Mesendoderm (in vitro differentiated cells): Measurements from ENCODE around the gene ICE1.
"Not testable (repeated sequence)": the region's sequence is repeated elsewhere in the genome, so short reads cannot be mapped to it uniquely, and the experiment has no call there.

Experiments
- DNase-seq: peaks from one replicate; pipeline ENCODE4 v3.0.0; 2013
- H2AK5ac ChIP-seq: 2 replicates; pipeline ENCODE4 v1.6.1; 2013; ENCODE audit warnings: low read length, inconsistent platforms
- H2BK120ac ChIP-seq: 2 replicates; pipeline ENCODE4 v1.6.1; 2013; ENCODE audit warnings: low read depth, mild to moderate bottlenecking, low read length, moderate library complexity, mixed read lengths
- H2BK15ac ChIP-seq: replicated peaks from 2 replicates; pipeline ENCODE4 v1.6.1; 2013; ENCODE audit warnings: low read depth, mild to moderate bottlenecking, moderate library complexity
- H2BK5ac ChIP-seq: 2 replicates; pipeline ENCODE4 v1.6.1; 2013; ENCODE audit warnings: low read length, inconsistent platforms
- H3K18ac ChIP-seq: 2 replicates; pipeline ENCODE4 v1.6.1; 2013; ENCODE audit warnings: mild to moderate bottlenecking, low read length, mixed read lengths
- H3K23ac ChIP-seq: one replicate; pipeline ENCODE4 v1.6.1; 2013; ENCODE audit warnings: low read length
- H3K27ac ChIP-seq: 2 replicates; pipeline ENCODE4 v1.5.1; 2013; ENCODE audit warnings: low read depth, mild to moderate bottlenecking, inconsistent platforms, low read length, moderate library complexity
- H3K27me3 ChIP-seq: 2 replicates; pipeline ENCODE4 v1.6.1; 2013; ENCODE audit warnings: low read length, control low read depth, mild to moderate bottlenecking, inconsistent platforms; ENCODE audit not compliant: insufficient read depth, poor library complexity
- H3K36me3 ChIP-seq: 2 replicates; pipeline ENCODE4 v1.6.1; 2013; ENCODE audit warnings: low read length, inconsistent platforms; ENCODE audit not compliant: control insufficient read depth, insufficient read depth
- H3K4ac ChIP-seq: one replicate; pipeline ENCODE4 v1.6.1; 2013; ENCODE audit warnings: low read depth, mild to moderate bottlenecking, low read length, moderate library complexity
- H3K4me1 ChIP-seq: 2 replicates; pipeline ENCODE4 v1.6.1; 2013; ENCODE audit warnings: low read depth, low read length, inconsistent platforms; ENCODE audit not compliant: control insufficient read depth
- H3K4me2 ChIP-seq: 2 replicates; pipeline ENCODE4 v1.6.1; 2013; ENCODE audit warnings: low read length
- H3K4me3 ChIP-seq: 2 replicates; pipeline ENCODE4 v1.5.1; 2013; ENCODE audit warnings: mild to moderate bottlenecking, low read length
- H3K56ac ChIP-seq: one replicate; pipeline ENCODE4 v1.6.1; 2013; ENCODE audit warnings: low read length
- H3K79me1 ChIP-seq: 2 replicates; pipeline ENCODE4 v1.6.1; 2013; ENCODE audit warnings: low read length, inconsistent platforms
- H3K79me2 ChIP-seq: 2 replicates; pipeline ENCODE4 v1.6.1; 2013; ENCODE audit warnings: mild to moderate bottlenecking, low read length; ENCODE audit not compliant: control insufficient read depth, insufficient read depth
- H3K9ac ChIP-seq: 2 replicates; pipeline ENCODE4 v1.6.1; 2013; ENCODE audit warnings: low read length, inconsistent platforms
- H4K5ac ChIP-seq: one replicate; pipeline ENCODE4 v1.6.1; 2013; ENCODE audit warnings: low read length
- H4K8ac ChIP-seq: one replicate; pipeline ENCODE4 v1.6.1; 2013; ENCODE audit warnings: low read depth, mild to moderate bottlenecking, control low read depth, low read length, moderate library complexity
- WGBS: extraction: QIAGEN DNeasy Blood & Tissue Kit; methylation state at CpG from one replicate; pipeline ENCODE4 v1.1.7; 2013; ENCODE audit warnings: low lambda C conversion rate, missing lambda C conversion rate; ENCODE audit not compliant: insufficient coverage; ENCODE audit errors: extremely low coverage; 5-methylcytosine and 5-hydroxymethylcytosine counted together

The ICE1 gene

GRCh38 chr5:5385331-5385662 lies 37.2 kb upstream of the ICE1 start:
- Histone ChIP-seq H3K4me3 (no peak overlapping the region), H3K18ac (no peak overlapping the region), H2BK5ac (no peak overlapping the region), H4K5ac (no peak overlapping the region), H3K79me1 (no peaks in the 10 kb centered on the region), H3K9ac (no peak overlapping the region), H2BK120ac (no peak overlapping the region), H3K36me3 (no peaks in the 10 kb centered on the region), H2AK5ac (no peak overlapping the region), H3K27ac (no peak overlapping the region), H3K27me3 (no peaks in the 10 kb centered on the region), H3K4me2 (no peak overlapping the region), H2BK15ac (no peak overlapping the region), H3K4me1 (no peaks in the 10 kb centered on the region), H4K8ac (no peak overlapping the region), H3K79me2 (no peaks in the 10 kb centered on the region), H3K56ac (no peak overlapping the region), H3K23ac (no peak overlapping the region), H3K4ac (no peak overlapping the region)
- no peak for DNase-seq
- WGBS, result no CpG with 5 or more reads among the region's 8 CpGs

- H3K23ac ChIP-seq, result no peak overlapping the region
- H3K56ac ChIP-seq, result no peak overlapping the region
- H3K18ac ChIP-seq, result no peak overlapping the region
- H2BK5ac ChIP-seq, result no peak overlapping the region
- no peak overlapping the region for H2BK15ac ChIP-seq
- H4K5ac ChIP-seq, result no peak overlapping the region
- no peaks in the 10 kb centered on the region for H3K27me3 ChIP-seq
- no peak overlapping the region for H3K27ac ChIP-seq
- no peak overlapping the region for H3K9ac ChIP-seq
- DNase-seq, result no peak
- H3K4me2 ChIP-seq, result no peak overlapping the region
- WGBS, result no CpG with 5 or more reads among the region's 2 CpGs
- no peak overlapping the region for H2AK5ac ChIP-seq
- H2BK120ac ChIP-seq, result no peak overlapping the region
- no peak overlapping the region for H3K4ac ChIP-seq
- H3K79me2 ChIP-seq, result no peaks in the 10 kb centered on the region
- no peak overlapping the region for H3K4me3 ChIP-seq
- H3K36me3 ChIP-seq, result no peaks in the 10 kb centered on the region
- H4K8ac ChIP-seq, result no peak overlapping the region
- no peaks in the 10 kb centered on the region for H3K79me1 ChIP-seq
- H3K4me1 ChIP-seq, result no peaks in the 10 kb centered on the region
These were observed 36.1 kb upstream of the ICE1 start for GRCh38 chr5:5386329-5386728.

- H2AK5ac ChIP-seq, result no peak overlapping the region
- H3K27ac ChIP-seq, result no peak overlapping the region
- H3K4me2 ChIP-seq, result no peak overlapping the region
- no peak overlapping the region for H3K18ac ChIP-seq
- H3K23ac ChIP-seq, result no peak overlapping the region
- H3K4ac ChIP-seq, result no peak overlapping the region
- no peak overlapping the region for H3K56ac ChIP-seq
- H3K79me2 ChIP-seq, result no peaks in the 10 kb centered on the region
- H3K79me1 ChIP-seq, result no peaks in the 10 kb centered on the region
- no peak overlapping the region for H2BK120ac ChIP-seq
- no peak overlapping the region for H4K5ac ChIP-seq
- no peaks in the 10 kb centered on the region for H3K27me3 ChIP-seq
- H3K9ac ChIP-seq, result no peak overlapping the region
- no peaks in the 10 kb centered on the region for H3K4me1 ChIP-seq
- no peak overlapping the region for H2BK15ac ChIP-seq
- H4K8ac ChIP-seq, result no peak overlapping the region
- no peaks in the 10 kb centered on the region for H3K36me3 ChIP-seq
- H2BK5ac ChIP-seq, result no peak overlapping the region
- no CpG with 5 or more reads among the region's 2 CpGs for WGBS
- H3K4me3 ChIP-seq, result no peak overlapping the region
- DNase-seq, result no peak
These were observed 35.3 kb upstream of the ICE1 start for GRCh38 chr5:5387192-5387591.

GRCh38 chr5:5387777-5388176 lies 34.7 kb upstream of the ICE1 start:
- no CpG with 5 or more reads among the region's 1 CpG for WGBS
- H3K36me3 ChIP-seq, result no peaks in the 10 kb centered on the region
- H4K8ac ChIP-seq, result no peak overlapping the region

GRCh38 chr5:5390121-5390869 lies 32.2 kb upstream of the ICE1 start:
- not testable (repeated sequence) for H3K4me2 ChIP-seq, H4K5ac ChIP-seq, H3K79me1 ChIP-seq, H3K27me3 ChIP-seq, H2BK5ac ChIP-seq, H2BK15ac ChIP-seq, H3K27ac ChIP-seq, H3K36me3 ChIP-seq, DNase-seq, H2BK120ac ChIP-seq, H3K4me1 ChIP-seq, H3K56ac ChIP-seq, H3K4me3 ChIP-seq, H4K8ac ChIP-seq, H3K79me2 ChIP-seq, H2AK5ac ChIP-seq, H3K23ac ChIP-seq, H3K4ac ChIP-seq, H3K9ac ChIP-seq, H3K18ac ChIP-seq
- WGBS, result no CpG with 5 or more reads among the region's 12 CpGs

More at GRCh38 chr5:5387777-5388176, 34.7 kb upstream of the ICE1 start:
- Histone ChIP-seq H3K4me2 (no peak overlapping the region), H2AK5ac (no peak overlapping the region), H3K79me1 (no peaks in the 10 kb centered on the region), H3K9ac (no peak overlapping the region), H2BK15ac (no peak overlapping the region), H2BK120ac (no peak overlapping the region), H3K4me3 (no peak overlapping the region), H3K79me2 (no peaks in the 10 kb centered on the region), H3K4me1 (no peaks in the 10 kb centered on the region), H4K5ac (no peak overlapping the region), H3K56ac (no peak overlapping the region), H3K27me3 (no peaks in the 10 kb centered on the region), H3K4ac (no peak overlapping the region), H3K27ac (no peak overlapping the region), H3K23ac (no peak overlapping the region), H2BK5ac (no peak overlapping the region), H3K18ac (no peak overlapping the region)
- DNase-seq, result no peak

GRCh38 chr5:5392504-5392903 lies 30.0 kb upstream of the ICE1 start:
- H3K56ac ChIP-seq, H4K8ac ChIP-seq, DNase-seq, H2BK120ac ChIP-seq, H3K4ac ChIP-seq, H3K79me2 ChIP-seq, H3K36me3 ChIP-seq, H2AK5ac ChIP-seq, H3K4me3 ChIP-seq, H3K4me1 ChIP-seq, H2BK5ac ChIP-seq, H4K5ac ChIP-seq, H2BK15ac ChIP-seq, H3K18ac ChIP-seq, H3K9ac ChIP-seq, H3K4me2 ChIP-seq, H3K27ac ChIP-seq, H3K27me3 ChIP-seq, H3K23ac ChIP-seq, H3K79me1 ChIP-seq: not testable (repeated sequence)
- WGBS, result no CpG with 5 or more reads among the region's 2 CpGs
